GM19397 (cell line): ENCODE measurements around the gene AKAP14.
A peak's percentile ranks its signal among the peaks of the same experiment; 100 is the strongest.
"Not testable (repeated sequence)": the region's sequence is repeated elsewhere in the genome, so short reads cannot be mapped to it uniquely, and the experiment has no call there.

Experiments used
- ATAC-seq: cut with Tn5 transposase; IDR thresholded peaks from one replicate; pipeline ENCODE4 v1.9.1; 2021; ENCODE audit warnings: mild to moderate bottlenecking, moderate library complexity; ENCODE audit not compliant: unreplicated experiment

Gene AKAP14

GRCh38 chrX:119919835-119920585, 24.3 kb downstream of the AKAP14 start:
- no peak for ATAC-seq

GRCh38 chrX:119922391-119922790, 26.7 kb downstream of the AKAP14 start:
- not testable (repeated sequence) for ATAC-seq

DNA sequence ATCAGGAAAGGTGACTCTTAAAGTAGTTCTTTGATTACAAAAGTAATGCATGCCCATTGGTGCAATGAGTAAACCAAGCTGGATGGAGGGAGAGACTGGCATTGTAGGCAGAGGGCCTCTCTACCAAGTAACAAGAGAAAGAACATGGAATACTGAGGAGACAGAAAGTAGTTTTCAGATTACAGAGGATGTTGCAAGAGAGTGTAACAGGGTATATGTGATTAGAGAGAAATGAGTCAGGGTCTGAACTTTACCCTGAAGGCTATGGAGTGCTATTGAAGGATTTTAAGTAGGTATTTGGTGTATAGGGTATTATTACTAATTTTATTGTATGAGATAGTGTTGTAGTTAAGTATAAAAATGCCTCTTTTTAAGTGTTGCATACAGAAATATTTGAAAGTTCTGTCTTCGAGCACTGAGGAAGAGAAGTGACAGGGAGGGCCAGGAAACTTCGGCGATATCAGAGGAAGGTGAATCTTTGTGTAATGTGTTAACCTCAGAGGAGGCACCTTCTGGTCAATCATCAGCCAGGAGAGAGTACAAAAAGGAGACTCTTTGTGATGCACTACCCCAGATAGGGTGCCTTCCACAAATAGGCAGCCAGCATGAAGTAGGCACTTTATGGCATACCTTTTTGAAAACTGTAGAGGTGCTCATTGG, 39.7 kb downstream of the AKAP14 start:
- no peak for ATAC-seq

GRCh38 chrX:119941336-119941735, 45.6 kb downstream of the AKAP14 start:
- ATAC-seq: no peak

DNA sequence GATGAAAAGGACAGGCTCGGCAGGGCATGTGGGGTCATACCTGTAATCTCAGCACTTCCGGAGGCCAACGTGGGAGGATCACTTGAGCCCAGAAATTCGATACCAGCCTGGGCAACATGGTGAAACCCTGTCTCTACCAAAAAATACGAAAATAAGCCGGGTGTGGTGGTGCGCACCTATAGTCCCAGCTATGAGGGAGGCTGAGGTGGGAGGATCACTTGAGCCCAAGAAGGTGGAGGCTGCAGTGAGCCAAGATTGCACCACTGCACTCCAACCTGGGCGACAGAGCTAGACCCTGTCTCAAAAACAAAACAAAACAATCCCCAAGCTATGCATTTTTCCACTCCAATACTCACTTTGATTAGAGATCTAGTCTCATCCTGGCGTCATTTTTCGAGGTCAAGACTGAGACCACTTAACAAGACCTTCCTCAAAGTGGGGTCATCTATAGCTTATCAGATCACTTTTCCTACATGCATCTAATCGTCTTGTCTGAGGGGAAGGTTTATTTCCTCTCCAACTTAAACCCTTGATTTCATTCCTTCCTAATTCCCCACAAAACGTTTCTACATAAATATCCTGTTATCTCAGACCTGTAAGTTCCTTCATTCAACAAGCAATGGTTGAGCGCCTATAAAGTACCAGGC, 46.6 kb downstream of the AKAP14 start:
- ATAC-seq: no peak

- peak; percentile 9 for ATAC-seq
Measured at GRCh38 chrX:119942831-119943184, 47.1 kb downstream of the AKAP14 start.

DNA sequence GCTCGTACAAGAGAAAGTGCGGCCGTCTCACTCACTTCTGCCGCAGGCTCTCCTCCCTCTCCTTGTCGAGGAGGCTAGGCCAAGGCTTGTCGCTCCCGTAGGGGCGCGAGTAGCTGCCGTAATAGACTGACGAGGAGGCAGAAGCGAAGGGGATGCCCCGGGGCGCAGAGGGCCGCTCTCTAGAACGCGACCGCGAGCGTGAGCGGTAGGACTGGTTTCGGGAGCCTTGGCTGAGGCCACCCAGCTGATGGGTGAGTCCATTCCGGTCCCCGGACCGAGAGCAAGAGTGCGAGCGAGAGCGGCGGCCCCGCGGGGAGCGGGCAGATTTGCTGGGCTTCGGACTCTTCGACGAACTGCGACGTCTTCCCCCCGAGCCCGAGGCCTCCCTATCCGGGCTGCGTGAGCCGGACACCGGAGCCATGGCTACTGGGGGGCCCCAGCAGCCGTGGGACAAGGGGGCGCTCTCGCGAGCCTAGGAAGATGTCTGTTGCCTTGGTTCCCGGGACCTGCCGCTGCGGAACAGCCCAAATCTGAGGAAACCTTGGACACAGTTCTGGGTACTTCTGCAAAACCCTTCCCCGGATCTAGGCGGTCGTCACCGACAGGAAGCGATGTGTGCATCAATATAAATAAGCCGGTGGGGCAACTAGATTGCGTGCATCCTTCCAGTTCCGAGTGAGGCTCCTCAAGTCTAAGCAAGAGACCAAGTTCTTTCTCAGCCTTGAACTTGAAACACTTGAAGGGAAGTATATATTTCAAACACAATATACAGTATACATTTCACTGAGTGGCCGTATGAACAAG, 47.7 kb downstream of the AKAP14 start, which contains the start of gene NKAP:
TSS of gene NKAP (minus strand) at position 567 of the 804 bp plus-strand sequence. CDS start at position 421, 146 bp downstream.
- peak; percentile 75 for ATAC-seq

DNA sequence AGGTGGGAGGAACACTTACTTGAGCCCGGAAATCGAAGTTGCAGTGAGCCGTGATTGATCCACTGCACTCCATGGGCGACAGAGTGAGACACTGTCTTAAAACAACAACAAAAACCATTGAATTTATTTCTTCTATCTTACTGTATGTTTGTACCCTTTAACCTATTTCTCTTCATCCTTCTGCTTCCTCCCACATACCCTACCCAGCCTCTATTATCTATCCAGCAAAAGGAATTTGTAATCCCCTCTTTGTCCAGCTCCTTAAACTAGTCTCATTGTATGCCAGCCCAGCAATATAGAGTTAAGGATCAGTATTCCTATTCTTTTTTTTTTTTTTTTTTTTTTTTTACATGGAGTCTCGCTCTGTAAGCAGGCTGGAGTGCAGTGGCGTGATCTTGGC, 49.8 kb downstream of the AKAP14 start:
- no peak for ATAC-seq

- ATAC-seq: no peak
Measured at GRCh38 chrX:119948381-119948780, 52.7 kb downstream of the AKAP14 start.

GRCh38 chrX:119954374-119954773, 58.7 kb downstream of the AKAP14 start:
- ATAC-seq: no peak

DNA sequence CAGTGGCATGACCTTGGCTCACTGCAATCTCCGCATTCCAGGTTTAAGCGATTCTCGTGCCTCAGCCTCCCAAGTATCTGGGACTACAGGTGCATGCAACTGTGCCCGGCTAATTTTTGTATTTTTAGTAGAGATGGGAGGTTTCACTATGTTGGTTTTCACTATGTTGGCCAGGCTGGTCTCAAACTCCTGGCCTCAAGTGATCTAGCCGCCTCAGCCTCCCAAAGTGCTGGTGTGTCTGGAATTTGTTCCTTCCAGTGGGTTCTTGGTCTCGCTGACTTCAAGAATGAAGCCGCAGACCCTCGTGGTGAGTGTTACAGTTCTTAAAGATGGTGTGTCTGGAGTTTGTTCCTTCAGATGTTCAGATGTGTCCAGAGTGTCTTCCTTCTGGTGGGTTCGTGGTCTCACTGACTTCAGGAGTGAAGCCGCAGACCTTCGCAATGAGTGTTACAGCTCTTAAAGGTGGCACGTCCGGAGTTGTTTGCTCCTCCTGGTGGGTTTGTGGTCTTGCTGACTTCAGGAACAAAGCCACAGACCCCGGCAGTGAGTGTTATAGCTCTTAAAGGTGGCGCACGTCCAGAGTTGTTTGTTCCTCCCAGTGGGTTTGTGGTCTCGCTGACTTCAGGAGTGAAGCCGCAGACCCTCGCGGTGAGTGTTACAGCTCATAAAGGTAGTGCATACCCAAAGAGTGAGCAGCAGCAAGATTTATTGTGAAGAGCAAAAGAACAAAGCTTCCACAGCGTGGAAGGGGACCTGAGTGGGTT, 60.3 kb downstream of the AKAP14 start:
- ATAC-seq: not testable (repeated sequence)

GRCh38 chrX:119960625-119961024, 64.9 kb downstream of the AKAP14 start:
- ATAC-seq: no peak

DNA sequence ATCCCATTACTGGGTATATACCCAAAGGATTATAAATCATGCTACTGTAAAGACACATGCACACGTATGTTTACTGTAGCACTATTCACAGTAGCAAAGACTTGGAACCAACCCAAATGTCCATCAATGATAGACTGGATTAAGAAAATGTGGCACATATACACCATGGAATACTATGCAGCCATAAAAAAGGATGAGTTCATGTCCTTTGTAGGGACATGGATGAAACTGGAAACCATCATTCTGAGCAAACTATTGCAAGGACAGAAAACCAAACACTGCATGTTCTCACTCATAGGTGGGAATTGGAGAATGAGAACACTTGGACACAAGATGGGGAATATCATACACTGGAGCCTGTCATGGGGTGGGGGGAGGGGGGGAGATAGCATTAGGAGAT, 71.1 kb downstream of the AKAP14 start:
- not testable (repeated sequence) for ATAC-seq
